ENCODE results near the gene CUL5.

Gene CUL5

GRCh38 chr11:108037636-108038035, 28.9 kb downstream of the CUL5 start:
- TF ChIP-seq GATA3 (IDR thresholded peaks at IDR 0.05; ENCODE audit: low read depth, low read length) (no peak), GATA2 (IDR thresholded peaks at IDR 0.05; ENCODE audit: low read depth, low read length) (no peak)

- TF ChIP-seq GATA3 (IDR thresholded peaks at IDR 0.05; ENCODE audit: low read depth, low read length) (no peak), GATA2 (IDR thresholded peaks at IDR 0.05; ENCODE audit: low read depth, low read length) (no peak)
These were observed 39.6 kb downstream of the CUL5 start for GRCh38 chr11:108048269-108048668.

GRCh38 chr11:108062336-108062735, 53.6 kb downstream of the CUL5 start:
- TF ChIP-seq GATA3 (IDR thresholded peaks at IDR 0.05; ENCODE audit: low read depth, low read length) (no peak), GATA2 (IDR thresholded peaks at IDR 0.05; ENCODE audit: low read depth, low read length) (no peak)

- TF ChIP-seq GATA3 (IDR thresholded peaks at IDR 0.05; ENCODE audit: low read depth, low read length) (no peak), GATA2 (IDR thresholded peaks at IDR 0.05; ENCODE audit: low read depth, low read length) (no peak)
These were observed 54.7 kb downstream of the CUL5 start for GRCh38 chr11:108063410-108063809.

GRCh38 chr11:108069947-108070346, 61.2 kb downstream of the CUL5 start:
- TF ChIP-seq GATA2 (IDR thresholded peaks at IDR 0.05; ENCODE audit: low read depth, low read length) (no peak), GATA3 (IDR thresholded peaks at IDR 0.05; ENCODE audit: low read depth, low read length) (no peak)

- no peak for TF ChIP-seq GATA3 (IDR thresholded peaks at IDR 0.05; ENCODE audit: low read depth, low read length)
- TF ChIP-seq GATA2 (IDR thresholded peaks at IDR 0.05; ENCODE audit: low read depth, low read length), result no peak
These were observed 76.1 kb downstream of the CUL5 start for GRCh38 chr11:108084811-108085210.

- TF ChIP-seq GATA2 (IDR thresholded peaks at IDR 0.05; ENCODE audit: low read depth, low read length), result no peak
- TF ChIP-seq GATA3 (IDR thresholded peaks at IDR 0.05; ENCODE audit: low read depth, low read length), result no peak
These were observed 77.0 kb downstream of the CUL5 start for GRCh38 chr11:108085672-108086071.

- TF ChIP-seq GATA2 (IDR thresholded peaks at IDR 0.05; ENCODE audit: low read depth, low read length) (no peak), GATA3 (IDR thresholded peaks at IDR 0.05; ENCODE audit: low read depth, low read length) (no peak)
These were observed 83.4 kb downstream of the CUL5 start for GRCh38 chr11:108092134-108092533.

- TF ChIP-seq GATA3 (IDR thresholded peaks at IDR 0.05; ENCODE audit: low read depth, low read length) (no peak), GATA2 (IDR thresholded peaks at IDR 0.05; ENCODE audit: low read depth, low read length) (no peak)
These were observed 84.6 kb downstream of the CUL5 start for GRCh38 chr11:108093128-108093904.

- no peak for TF ChIP-seq GATA2 (IDR thresholded peaks at IDR 0.05; ENCODE audit: low read depth, low read length)
- TF ChIP-seq GATA3 (IDR thresholded peaks at IDR 0.05; ENCODE audit: low read depth, low read length), result no peak
These were observed 88.5 kb downstream of the CUL5 start for GRCh38 chr11:108097179-108097578.

GRCh38 chr11:108101090-108101775, 92.5 kb downstream of the CUL5 start:
- TF ChIP-seq GATA3 (IDR thresholded peaks at IDR 0.05; ENCODE audit: low read depth, low read length) (no peak), GATA2 (IDR thresholded peaks at IDR 0.05; ENCODE audit: low read depth, low read length) (no peak)

- TF ChIP-seq GATA2 (IDR thresholded peaks at IDR 0.05; ENCODE audit: low read depth, low read length) (no peak), GATA3 (IDR thresholded peaks at IDR 0.05; ENCODE audit: low read depth, low read length) (no peak)
These were observed 102.4 kb downstream of the CUL5 start for GRCh38 chr11:108111126-108111525.

- TF ChIP-seq GATA2 (IDR thresholded peaks at IDR 0.05; ENCODE audit: low read depth, low read length), result no peak
- TF ChIP-seq GATA3 (IDR thresholded peaks at IDR 0.05; ENCODE audit: low read depth, low read length), result no peak
These were observed 103.4 kb downstream of the CUL5 start for GRCh38 chr11:108112057-108112456.

GRCh38 chr11:108115500-108116140, 106.9 kb downstream of the CUL5 start:
- no peak for TF ChIP-seq GATA2 (IDR thresholded peaks at IDR 0.05; ENCODE audit: low read depth, low read length)
- TF ChIP-seq GATA3 (IDR thresholded peaks at IDR 0.05; ENCODE audit: low read depth, low read length), result no peak
